Stimulated activated CD4-positive, alpha-beta T cell treated with anti-CD3 and anti-CD28 coated beads, Interleukin-4, amount 100 ng/mL, for 1 hour (primary cell): ENCODE measurements around the gene TGFB1.

Experiments
- DNase-seq: peaks from one replicate; pipeline ENCODE4 v3.0.0-alpha.2; 2020

Gene TGFB1

GRCh38 chr19:41319500-41320184 lies 34.1 kb downstream of the TGFB1 start:
- DNase-seq: no peak

DNA sequence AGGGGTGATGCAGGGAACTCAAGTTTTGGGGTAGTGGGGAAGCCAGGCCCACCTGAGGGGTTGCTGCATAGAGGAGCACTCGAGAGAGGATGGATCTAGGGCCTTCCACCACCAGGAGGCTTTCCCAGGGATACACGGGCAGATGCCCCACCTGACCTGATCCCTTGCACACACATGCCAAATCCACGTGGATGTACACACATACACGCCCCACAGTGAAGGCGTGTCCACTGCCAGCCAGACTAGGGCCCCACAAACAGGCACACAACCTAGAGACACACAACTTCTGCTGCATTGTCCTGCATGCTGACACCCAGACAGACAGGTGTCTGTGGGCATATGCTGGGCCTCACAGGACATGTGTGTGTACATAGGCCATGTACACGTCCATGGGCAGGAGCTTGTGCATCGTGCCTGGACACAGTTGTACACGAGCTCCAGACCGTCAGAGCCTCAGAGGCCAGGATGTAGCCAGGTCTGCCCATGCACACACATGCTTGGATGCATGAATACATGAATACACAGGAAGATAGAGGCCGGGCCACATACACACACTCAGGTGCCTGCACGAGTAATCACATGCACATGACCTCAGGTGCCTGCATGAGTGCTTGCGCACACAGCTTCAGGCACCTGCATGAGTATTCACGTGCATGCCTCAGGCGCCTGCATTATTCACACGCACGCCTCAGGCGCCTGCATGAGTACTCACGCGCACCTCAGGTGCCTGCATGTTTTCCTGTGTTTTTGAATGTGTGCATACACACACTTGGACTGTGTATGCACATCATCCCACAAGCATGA lies 34.8 kb downstream of the TGFB1 start:
- DNase-seq: no peak

- DNase-seq: no peak
These were observed 37.3 kb downstream of the TGFB1 start for GRCh38 chr19:41316306-41316920.

DNA sequence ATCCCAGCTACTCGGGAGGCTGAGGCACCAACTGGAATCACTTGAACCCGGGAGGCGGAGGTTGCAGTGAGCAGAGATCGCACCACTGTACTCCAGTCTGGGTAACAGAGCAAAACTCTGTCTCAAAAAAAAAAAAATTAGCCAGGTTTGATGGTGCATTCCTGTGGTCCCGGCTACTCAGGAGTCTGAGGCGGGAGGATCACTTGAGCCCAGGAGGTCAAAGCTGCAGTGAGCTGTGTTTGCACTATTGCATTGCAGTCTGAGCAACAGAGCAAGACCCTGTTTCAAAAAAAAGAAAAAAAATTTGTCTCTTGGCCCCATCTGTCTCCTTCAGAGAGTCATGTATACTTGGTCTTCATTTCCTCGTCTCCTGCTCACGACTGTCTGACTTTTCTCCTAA lies 42.1 kb downstream of the TGFB1 start:
- no peak for DNase-seq

- DNase-seq: no peak
These were observed 42.6 kb downstream of the TGFB1 start for GRCh38 chr19:41311072-41311471.

GRCh38 chr19:41310033-41310831 lies 43.5 kb downstream of the TGFB1 start, which contains the start of gene CCDC97:
TSS of gene CCDC97 (plus strand) at chr19:41310172. CDS start at chr19:41310311, 139 bp downstream.
- peak; percentile 89 for DNase-seq

DNA sequence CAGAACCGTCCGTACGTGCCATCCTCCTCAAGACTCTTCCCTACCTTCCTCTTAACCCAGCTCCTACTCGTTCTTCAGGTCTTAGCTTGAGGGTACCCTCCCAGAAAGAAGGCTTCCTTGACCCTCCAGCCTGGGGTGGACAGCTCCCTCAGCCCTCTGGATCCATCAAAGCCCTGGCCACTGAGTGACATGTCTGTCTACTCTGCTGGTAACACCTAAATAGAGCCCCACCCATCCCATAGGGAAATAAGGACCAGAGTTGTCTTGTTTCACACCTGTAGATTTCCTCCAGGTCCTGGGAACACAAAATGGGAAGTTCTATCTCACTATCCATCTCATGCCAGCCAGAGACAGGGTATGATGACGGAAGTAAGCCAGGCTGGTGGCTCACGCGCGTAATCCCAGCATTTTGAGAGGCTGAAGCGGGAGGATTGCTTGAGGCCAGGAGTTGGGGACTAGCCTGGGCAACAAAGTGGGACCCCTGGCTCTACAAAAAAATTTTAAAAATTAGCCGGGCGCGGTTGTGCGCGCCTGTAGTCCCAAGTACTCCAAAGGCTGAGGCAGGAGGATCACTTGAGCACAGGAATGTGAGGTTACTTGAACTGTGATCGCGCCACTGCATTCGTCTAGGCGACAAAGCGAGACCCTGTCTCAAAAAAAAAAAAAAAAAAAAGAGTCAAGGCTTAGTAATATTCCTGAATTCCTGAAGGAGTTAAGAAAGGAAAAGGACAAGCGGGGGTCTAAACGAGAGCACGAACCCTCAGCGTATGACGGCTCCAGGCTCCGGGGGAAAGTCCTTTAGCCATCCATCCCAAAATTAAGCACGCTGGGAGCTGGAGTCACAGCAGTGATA lies 44.3 kb downstream of the TGFB1 start:
- DNase-seq: no peak

DNA sequence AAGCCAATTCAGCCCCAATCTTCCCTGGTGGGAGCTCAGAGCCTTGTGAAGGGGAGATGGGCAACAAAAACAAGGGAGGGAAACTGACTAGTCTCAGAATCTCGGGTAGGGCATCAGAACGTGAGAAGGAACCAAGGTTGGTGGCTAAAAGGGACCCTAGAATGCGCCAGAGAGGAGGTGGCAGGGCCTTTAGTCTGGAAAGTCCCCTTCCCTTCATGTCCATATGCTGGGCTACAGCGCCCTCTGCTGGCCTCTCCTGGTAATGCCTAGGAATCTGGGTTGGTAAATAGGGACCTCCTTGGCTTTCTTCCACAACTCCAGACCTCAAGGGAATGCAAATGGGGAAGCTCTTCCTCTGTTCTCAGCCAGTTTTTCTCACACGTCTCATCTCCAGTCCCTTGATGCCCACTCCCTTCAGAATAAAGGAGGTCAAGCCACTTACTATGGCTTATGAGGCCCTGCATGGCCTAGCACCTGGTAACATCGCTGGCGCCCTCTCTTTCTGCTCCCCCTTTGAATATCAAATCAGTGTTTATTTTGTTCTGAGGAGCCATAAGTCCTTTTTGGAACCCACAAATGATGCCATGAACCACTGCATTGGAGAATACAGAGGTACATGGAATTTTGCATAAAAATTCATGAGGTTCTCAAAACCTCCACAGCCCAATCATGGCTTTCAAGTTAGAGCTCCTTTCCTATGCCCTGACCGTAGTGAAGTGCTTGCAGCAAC lies 45.1 kb downstream of the TGFB1 start:
- peak; percentile 95 for DNase-seq

DNA sequence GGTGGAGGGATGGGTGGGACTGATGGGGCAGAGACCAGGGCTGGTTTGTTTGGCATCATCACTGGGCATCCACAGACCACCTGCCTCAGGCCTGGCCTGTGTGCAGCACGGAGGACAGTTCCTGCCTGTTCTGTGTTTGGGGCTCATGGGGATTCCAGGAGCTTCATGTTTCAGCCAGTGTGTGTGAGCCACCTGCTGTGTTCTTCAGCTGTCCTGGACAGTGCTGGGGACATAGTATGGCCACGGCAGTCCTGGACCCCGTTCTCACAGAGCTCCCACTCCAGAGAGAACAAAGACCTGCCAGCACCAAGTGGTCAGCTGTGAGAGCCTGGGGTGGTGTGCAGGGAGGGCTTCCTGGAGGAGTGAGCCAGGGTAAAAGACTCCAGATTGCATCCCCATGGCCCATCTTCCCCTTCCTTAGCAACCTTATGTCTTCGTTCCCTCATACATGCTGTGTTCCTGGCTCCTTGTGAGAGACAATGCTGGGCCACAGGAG lies 45.7 kb downstream of the TGFB1 start:
- no peak for DNase-seq

DNA sequence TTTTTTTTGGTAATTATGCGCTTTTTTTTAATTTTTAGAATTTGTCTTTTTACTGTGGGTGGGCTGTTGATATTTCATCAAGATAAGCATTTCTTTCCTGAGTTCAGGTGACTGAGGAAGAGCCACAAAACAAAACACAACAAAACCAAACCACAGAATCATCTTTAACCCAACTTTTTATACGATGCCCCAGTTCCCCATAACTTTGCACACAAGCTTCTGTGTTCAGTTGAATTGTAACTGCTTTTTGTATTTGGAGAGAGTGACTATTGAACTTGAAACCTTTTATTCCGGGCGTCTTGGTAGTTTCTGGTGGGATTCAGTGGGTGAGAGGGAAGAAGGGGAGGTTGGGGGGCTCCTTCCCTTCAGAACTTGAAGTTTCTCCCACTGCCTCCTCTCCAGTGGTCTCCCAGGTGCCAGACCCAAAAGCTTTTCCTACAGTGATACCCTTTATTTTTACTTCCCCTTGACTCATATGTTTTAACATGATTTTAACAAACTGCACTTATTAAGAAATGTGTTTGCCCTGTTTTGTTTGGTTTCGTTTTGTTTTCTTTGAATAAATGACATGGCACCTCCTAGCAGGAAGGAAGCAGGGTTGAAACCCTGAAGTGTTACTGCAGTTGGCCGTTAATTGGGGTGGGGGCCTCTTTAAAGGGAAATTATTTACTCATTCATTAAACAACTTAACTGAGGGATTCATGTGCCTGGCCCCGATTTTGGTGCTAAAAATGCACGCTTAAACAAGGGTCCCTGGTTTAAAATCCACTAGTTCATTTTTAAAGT lies 46.4 kb downstream of the TGFB1 start:
- no peak for DNase-seq

GRCh38 chr19:41305927-41306793 lies 47.6 kb downstream of the TGFB1 start:
- DNase-seq: no peak

- DNase-seq: no peak
These were observed 48.8 kb downstream of the TGFB1 start for GRCh38 chr19:41304706-41305483.

GRCh38 chr19:41303954-41304353 lies 49.8 kb downstream of the TGFB1 start:
- no peak for DNase-seq

- peak; percentile 67 for DNase-seq
These were observed 50.9 kb downstream of the TGFB1 start for GRCh38 chr19:41302624-41303351.

- DNase-seq: no peak
These were observed 53.2 kb downstream of the TGFB1 start for GRCh38 chr19:41300555-41300954.

DNA sequence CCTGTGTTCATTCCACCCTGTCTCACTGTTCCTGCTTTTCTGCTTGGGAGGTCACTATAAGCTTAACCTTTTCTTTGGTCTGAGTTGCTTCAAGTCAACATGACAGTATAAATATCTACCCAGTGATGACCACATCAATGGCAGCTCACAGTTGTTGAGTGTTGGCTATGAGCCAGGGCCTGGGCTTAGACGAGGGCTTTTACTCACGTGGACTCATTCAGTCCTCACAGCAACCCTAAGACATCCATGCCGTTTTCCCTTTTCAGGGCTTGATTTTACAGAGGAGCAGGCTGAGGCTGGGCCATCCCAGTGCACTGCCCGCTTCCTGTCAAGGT lies 54.0 kb downstream of the TGFB1 start:
- DNase-seq: peak; percentile 27

GRCh38 chr19:41299046-41299754 lies 54.5 kb downstream of the TGFB1 start:
- DNase-seq: no peak
